Activated CD4-positive, alpha-beta T cell treated with anti-CD3 and anti-CD28 coated beads, Interleukin-2, amount 50 U/mL, for 4 hours (primary cell): ENCODE results near the gene RAB30.

ENCODE experiments used
- DNase-seq, 2 experiments: peaks; one replicate each; pipeline ENCODE4 v3.0.0-alpha.2; 2020

The RAB30 gene

DNA sequence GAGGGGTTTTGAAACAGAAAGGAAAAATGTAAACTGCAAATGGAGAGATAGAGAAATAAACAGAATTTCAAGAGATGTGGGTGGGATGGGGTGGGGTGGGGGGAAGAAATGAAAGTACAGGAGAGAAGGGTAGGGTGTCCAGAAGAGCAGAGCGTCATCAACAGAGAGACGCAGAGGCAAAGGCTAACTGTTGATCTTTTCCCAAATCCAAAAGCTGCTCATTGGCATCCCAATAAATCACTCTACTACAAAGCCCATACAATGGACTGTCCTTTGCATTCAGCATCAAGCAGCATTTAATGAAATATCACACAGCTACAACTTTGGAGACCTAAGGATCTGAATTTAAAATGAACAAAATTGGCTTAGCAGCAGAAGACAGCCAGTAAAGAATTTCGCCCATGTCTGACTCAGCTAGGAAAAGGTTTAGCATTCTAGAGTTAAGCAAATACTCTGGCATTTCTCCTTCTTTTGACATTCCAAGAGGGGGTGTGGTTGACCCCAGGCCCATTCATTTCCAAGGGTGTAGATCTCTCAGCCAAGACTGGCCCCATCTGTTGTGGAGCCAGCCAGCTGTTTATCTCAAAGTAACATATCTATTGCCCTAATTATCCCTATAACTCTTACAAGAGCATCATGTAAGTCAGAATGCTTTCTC, 1.5 kb downstream of the RAB30 start:
- no peak for DNase-seq

DNA sequence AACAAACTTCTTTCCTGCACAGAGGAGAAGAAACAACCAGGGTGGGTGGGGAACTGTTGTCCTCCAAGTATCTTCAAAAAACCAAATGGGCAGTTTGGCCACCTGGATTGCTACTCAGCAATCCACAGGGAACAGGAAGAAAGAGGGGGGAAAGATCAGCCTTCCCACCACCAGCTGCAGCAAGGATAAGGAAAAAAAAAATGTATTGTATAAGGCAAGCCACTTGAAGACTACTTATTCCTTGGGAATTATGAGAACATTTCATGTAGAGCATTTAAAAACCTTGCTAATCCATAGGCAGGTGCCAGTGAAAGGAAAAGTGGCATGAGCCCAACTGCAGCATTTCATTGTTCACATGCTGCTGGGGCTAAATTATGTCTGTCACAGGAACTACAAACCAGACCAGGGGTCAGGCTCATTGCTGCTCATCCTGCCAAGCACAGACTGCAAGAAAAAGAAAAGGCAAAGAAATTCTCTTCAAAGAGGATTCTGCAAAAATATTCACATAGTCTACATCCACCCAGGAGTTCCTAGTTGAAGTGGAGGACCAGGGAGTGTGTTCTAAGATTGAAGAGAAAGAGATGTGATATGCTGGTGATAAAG, 2.2 kb downstream of the RAB30 start:
- no peak for DNase-seq

DNA sequence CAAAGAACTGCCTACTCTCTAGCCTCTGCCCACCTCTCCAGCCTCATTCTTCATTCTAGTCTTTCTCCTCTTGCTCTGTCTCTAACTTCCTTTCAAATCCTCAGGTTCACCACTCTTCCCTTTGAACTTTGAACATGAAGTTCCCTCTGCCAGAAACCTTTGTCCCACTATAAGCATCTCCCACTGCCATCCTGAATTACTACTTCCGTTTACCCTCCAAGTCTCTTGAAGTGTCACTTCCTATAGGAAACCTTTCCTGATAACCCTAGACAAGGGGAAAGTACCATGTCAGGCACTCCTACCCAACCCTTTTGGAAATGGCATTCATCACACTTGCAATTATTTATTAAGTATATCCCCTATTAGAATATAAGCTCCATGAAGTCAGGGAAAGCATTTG, 3.1 kb downstream of the RAB30 start:
- DNase-seq: no peak

DNA sequence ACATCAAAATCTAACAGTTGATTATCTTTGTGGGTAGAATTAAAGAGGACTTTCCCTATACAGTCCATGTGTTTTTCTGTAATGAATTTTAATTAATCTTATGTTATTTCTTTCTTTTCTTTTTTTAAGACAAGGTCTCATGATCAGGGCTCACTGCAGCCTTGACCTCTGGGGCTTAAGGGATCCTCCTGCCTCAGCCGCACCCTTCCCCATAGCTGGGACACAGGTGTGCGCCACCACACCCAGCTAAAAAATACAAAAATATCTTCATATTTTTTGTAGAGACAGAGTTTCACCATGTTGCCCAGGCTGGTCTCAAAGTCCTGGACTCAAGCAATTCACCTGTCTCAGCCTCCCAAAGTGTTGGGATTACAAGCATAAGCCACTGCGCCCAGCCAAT, 7.7 kb downstream of the RAB30 start:
- DNase-seq: no peak

DNA sequence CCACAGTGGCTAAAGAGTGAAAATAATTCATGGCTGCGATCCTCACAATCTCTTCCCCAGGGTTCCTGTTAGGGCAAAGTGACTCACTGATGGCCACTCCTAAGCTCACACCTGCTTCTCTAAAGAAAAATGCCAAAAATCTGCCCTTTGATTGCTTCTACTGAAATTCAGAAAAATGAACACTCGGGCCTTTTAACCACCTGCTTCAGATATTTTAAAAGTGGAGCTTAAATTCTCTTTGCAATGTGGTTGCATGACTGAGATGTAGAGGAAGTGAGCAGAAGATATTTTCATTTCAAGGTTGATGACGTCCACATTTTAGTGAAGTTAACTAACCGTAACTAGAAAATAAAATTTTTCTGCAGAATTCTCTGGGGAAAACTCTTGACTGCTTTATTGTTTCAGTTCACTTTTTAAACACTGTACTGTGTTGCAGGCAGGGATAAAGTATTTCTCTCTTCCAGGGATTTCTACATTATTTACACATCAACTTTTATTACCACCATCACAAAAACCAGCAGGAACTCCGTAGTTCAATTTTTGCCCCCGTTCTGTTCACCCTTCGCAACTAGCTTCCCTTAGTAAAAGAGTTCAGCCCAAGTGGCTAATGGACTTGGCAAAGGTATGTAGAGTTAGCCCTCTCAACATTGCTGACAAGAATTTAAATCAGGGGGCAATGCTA, 8.5 kb downstream of the RAB30 start:
- DNase-seq: no peak

DNA sequence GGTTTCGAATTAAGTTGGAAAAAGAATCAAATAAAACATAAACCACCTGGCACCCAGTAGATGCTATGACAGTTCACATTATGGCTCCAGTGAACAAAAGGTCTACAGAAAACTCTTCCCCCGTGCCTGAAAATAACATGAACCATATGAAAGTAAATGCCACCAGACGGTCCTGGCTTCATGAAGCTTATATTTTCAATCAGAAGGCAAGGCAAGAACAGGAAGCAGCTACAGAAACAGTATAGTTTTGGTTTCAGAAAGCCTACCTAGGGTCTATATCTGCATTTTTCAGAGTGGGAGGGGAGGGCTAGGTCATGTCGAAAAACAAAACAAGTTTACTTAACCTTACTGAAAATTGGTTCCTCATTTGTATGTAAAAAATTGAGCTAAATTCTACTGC, 9.8 kb downstream of the RAB30 start:
- no peak for DNase-seq

DNA sequence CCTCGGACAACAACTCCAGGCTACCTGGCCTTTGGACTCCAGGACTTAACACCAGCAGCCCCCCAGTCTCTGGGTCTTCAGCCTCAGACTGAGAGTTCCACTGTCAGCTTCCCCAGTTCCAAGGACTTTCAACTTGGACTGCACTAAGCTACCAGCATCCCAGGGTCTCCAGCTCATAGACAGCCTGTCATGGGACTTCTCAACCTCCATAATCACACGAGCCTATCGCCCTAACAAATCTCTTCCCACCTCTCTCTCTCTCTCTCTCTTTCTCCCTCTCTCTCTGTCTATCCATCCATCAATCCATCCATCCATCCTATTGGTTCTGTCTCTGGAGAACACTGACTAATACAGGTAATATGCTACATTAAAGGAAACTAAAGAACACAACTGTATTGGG, 10.7 kb downstream of the RAB30 start:
- no peak for DNase-seq

DNA sequence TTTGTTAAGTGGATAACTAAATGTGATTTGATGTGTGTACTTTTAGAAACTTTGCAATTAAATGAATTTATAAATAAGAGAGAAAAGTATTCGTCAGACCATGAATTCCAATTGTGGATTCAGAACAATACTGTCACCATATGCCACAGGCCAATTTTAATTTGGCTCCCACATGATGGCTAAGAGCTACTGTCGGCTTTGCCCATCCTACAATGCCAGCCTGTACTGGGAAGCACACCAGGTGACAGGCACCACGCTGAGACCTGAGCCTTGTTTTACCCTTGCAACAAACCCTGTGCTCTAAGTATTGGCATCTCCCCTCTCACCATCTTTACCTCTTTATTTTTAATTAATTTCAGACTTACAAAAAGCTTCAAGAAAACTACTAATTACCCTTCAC, 14.0 kb downstream of the RAB30 start:
- no peak for DNase-seq

DNA sequence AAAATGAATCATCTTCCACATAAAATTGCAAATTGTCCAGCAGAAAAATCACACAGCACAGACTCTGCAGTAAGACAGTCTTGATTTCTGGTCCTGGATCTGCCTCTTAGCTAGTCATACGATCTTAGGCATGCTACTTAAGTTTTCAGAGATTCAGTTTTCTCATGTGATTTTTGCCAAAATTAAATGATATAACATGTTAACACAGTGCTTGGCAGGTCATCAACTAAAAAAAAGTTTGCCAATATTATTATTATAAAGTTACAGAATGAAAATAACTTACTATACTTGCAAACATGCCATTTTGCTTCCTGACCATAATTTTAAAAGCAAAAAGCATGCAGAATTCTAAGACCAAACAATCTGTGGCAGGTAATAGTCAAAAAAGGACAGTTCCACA, 15.1 kb downstream of the RAB30 start:
- no peak for DNase-seq

DNA sequence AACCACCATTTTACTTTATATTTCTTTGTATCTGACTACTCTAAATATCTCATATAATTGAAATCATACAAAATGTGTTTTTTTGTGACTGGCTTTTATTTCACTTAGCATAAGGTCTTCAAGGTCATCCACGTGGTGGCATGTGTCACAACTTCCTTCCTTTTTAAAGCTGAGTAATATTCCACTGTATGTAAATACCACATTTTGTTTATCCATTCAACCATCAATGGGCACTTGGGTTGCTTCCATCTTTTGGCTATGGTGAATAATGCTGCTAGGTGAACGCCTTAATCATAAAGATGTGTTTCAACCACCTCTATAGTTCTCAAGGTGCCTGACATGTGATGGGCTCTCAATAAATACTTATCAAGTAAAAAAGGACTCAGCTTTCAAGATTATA, 15.5 kb downstream of the RAB30 start:
- no peak for DNase-seq

DNA sequence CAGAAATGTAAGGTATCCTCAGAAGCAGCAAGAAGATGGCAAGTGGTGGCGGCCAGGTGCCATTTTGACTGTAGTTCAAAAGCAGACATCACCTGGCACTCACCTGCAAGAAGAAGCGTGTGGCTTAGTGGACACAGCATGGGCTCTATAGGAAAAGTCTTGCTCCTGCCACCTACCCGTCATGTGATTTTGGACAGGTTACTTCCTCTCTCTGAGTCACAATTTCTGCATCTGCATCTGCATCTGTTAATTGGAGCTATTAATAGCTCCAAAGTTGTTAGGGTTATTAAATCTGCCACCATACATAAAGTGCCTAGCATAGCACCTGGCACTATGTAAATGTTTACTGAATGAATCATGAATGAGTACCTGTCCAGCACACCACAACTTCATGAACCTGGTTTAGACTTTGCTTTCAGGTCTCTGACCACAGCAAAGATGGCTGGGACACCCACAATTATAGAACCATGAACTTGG, 16.8 kb downstream of the RAB30 start:
- no peak for DNase-seq

DNA sequence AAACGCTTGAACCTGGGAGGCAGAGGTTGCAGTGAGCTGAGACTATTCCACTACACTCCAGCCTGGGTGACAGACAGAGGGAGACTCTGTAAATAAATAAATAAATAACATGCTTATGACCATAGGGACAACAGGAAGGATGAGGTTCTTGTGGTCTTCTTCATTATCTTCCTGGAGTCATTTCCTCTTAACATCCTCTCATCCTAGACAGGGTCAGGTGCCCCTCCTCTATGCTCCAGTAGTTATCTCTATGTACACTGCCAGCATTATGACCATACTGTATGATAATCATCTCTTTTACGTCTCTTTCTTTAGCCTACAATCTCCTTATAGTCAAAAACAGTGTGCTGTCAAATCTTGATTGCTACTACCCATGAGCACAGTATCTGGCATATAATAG, 17.7 kb downstream of the RAB30 start:
- DNase-seq: no peak

DNA sequence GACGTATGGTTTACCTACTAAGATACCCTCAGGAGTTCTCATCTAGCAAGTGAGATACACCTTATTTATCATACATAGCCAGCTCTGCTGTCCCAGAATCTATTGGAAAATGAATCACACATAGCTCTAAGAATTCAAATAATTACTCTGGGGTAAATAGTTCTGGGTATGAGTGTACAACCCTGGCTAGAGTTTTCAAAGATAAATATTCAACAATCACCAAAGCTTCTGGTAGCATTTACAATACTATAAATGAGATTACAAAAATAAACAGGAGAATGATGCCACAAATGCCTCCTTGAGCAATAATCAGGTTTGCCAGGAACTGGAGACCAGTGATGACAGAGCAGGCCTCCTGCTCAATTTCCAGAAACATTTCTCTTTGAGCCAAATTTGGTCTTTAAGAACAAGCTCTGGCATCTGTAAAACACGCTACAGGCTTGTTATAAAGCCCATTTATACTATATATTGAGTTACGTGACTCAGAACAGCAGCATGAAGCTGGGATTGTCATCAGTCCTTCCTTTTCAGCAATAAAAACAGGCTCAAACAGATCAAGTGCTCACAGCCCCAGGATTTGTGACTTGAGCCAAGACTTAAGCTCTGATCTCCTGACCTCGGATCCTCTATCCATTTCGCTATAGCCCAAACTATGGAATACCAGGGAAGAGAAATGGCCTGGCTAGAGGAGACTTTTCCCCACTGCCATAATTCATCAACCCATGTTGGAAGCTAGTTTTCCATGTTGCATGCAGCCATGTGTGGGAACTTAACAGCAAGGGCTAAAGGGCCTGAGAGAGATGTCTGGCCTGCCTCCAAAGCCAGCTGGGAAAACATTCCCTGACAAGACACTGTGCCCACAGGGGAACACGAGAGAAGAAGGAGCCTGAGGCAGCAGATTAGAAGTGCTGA, 19.7 kb downstream of the RAB30 start:
- no peak for DNase-seq

DNA sequence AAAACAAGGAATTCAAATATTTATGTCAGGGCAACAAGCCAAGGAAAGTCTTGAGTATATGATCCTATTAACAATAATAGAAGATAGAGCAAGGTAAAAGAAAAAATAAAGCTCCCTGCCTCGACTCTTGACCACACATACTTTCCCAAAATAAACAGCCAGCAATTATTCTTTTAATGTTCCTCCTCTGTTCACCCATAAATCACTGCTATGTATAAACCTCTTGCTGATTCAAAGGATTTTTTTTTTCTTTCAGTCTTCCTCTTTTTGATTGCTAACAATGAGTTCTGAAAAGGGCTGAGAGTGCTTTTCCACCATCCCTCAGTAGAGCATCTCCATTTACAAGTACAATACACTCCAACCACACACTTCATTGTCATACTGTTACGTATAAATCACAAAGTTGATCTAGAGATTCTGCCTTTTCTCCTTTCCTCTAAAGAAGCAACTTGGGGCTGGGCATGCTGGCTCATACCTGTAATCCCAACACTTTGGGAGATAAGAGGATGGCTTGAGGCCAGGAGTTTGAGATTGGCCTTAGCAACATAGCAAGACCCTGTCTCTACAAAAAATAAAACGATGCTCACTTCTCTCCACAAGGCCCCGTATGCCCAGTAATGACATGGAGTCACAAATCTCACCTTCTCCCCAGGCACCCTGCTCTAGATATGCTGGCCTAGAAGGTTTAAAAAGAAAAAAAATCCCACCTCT, 24.0 kb downstream of the RAB30 start:
- no peak for DNase-seq

DNA sequence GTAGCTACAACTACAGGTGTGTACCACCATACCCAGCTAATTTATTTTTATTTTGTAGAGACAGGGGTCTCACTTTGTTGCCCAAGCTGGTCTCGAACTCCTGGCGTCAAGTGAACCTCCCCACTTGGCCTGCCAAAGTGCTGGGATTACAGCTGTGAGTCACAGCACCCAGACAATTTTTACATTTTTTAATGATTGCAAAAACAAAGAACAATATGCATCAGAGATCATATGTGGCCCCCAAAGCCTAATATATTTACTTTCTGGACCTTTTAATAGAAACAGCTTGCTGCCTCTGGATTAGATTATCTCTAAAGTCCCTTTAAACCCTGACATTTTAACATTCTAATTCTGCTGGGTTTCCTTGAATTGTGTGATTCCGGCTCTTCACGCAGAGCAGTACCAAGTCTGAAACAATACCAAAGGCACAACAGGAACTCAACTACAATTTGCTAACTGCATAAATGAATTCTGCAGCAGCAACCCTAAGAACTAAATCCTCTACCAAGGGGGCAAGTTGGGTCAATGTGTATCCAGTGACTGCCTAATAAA, 25.0 kb downstream of the RAB30 start:
- DNase-seq: no peak

DNA sequence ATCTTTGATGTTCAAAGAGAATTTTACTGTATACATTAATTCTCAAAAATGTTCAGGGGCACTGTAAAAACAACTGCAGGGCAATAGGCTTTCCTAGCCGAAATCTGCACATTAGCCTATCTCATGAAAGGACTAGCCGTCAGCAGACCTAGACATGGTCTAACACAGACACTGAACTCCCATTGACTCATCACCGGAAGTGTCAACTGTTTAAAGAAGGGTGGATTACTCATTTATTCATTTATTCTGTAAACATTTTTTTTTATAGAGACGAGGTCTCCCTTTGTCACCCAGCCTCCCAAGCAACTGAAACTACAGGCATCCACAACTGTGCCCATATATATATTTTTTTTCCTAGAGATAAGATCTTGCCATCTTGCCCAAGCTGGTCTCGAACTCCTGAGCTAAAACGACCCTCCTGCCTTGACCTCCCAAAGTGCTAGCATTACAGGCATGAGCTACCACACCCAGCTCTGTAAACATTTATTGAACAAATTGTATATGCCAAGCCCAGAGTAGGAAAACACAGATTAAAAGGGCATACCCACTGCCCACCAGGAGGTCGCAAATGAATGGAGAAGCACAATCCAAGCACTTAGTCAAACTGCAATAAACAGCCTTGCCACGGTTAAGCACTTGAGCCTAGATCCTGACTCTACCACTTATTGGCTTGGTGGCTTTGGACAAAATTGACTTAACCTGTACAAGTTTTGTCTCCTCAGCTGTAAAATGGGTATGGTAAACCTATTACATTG, 26.6 kb downstream of the RAB30 start:
- peak in 1 of 2 experiments; percentile 2 for DNase-seq

DNA sequence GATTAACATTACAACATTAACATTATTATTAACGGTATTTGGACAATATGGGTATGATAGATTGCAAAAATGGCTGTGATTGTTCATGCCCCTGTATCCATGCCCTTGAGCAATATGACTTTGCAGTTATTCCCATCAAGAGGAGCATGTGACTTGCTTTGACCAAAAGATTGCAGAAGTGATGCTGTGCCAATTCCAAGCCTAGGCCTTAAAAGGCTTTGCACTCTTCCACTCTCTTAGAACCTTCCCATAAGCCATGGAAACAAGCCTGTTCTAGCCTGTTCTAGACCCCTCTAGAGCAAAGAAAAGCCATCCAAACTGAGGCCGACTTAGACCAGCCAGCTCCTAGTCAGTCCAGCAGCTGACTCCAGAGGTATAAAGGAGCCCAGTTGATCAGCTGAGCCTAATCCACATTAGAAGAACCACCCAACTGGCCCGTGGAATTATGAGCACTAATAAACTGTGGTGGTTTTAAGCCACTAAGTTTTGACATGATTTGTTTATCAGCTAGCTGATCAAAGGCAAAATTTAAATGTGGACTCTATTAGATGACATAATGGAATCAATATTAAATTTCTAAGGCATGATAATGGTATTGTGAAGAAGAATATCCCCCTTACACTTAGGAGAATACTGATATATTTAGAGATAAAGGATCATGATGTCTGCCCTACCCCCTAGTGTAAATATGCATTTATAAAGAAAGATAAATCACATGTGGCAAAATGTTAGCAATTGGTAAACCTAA, 28.6 kb downstream of the RAB30 start:
- DNase-seq: no peak

DNA sequence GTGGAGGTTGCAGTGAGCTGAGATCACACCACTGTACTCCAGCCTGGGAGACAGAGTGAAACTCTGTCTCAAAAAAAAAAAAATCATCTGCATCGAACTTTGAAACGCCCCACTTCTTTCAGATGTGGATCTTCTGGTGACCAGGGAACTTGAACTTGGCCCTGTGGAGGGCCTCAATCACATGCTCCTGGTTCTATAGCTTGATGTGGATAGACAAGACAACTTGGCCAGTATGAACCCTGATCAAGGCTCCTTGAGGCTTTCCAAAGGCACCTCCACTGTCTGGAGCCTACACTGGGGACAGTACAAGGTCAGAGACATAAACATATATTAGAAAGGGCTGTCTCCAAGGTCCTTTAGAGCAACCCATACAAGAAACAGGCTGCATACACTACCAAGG, 30.6 kb downstream of the RAB30 start:
- no peak for DNase-seq

DNA sequence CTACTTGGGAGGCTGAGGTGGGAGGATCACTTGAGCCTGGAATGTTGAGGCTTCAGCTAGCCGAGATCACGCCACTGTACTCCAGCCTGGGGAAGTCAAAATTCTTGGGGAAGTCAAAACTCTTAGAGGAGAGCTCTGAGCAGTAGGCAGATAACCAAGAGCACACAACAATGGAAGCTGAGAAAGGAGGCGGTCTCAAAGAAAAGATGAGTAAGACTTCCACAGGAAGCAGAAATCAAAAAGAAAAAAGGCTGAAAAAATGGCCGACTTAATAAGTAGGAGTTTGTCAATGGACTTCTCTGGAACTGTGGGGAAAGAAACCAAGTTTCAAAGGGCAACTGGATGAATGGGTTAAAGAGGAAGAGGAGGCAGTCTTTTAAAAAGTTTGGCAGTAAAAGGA, 32.1 kb downstream of the RAB30 start:
- no peak for DNase-seq

DNA sequence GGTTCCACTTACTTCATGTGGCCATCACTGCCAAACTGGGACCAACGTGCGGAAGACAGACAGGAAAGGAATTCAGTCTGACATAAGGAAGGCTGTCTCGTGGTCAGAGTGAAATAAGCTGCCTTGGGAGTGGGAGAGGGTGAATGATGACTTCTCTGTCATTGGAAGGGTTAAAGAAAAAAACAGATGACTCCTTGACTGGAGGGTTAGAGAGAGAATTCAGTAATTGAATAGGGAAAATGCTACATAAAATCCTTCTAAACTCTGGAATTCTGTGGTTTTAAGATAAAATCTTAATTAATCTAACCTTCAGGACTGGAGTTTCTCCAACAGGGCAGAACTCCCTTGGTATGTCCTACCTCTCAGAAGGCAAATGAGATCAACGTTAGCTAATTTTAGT, 33.8 kb downstream of the RAB30 start:
- no peak for DNase-seq

DNA sequence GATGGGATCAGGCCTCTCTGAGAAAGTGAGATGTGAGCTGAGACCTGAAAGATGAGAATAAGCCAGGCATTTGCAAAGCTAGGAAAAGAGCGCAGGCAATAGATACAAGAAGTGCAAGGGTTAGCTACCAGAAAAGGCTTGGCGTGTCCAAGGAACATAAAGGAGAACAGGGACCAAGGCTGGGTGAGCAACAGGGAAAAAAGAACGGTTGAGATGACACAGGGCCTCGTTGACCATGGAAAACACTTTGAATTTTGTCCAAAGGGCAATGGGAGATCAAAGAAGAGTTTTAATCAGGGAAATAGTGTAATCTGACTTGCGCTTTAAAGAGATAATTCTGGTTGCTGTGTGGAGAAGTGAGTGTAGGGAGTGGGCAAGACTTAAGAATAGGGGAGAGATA, 35.0 kb downstream of the RAB30 start:
- DNase-seq: no peak
